ENCODE data around the gene BANP.
"Not testable (repeated sequence)": the region's sequence is repeated elsewhere in the genome, so short reads cannot be mapped to it uniquely, and the experiment has no call there.

The BANP gene

GRCh38 chr16:87973717-87974116 is 22.5 kb downstream of the BANP start:
- no peak for DNase-seq (ENCODE audit: low read depth)
- no peak for TF ChIP-seq CTCF (IDR thresholded peaks at IDR 0.05; ENCODE audit: control insufficient read depth, insufficient read depth, low read depth, low read length, missing control alignments)

GRCh38 chr16:87974178-87974577 is 22.9 kb downstream of the BANP start:
- H3K4me3 ChIP-seq (ENCODE audit: control insufficient read depth, low read depth, low read length): no peak overlapping the region
- TF ChIP-seq CTCF (IDR thresholded peaks at IDR 0.05; ENCODE audit: control insufficient read depth, insufficient read depth, low read depth, low read length, missing control alignments): no peak
- no peak for DNase-seq (ENCODE audit: low read depth)

More at GRCh38 chr16:87973717-87974116, 22.5 kb downstream of the BANP start:
- no peak overlapping the region for H3K4me3 ChIP-seq (ENCODE audit: control insufficient read depth, low read depth, low read length)

GRCh38 chr16:87976665-87977064 is 25.4 kb downstream of the BANP start:
- TF ChIP-seq CTCF (IDR thresholded peaks at IDR 0.05; ENCODE audit: control insufficient read depth, insufficient read depth, low read depth, low read length, missing control alignments): no peak
- no peak for DNase-seq (ENCODE audit: low read depth)
- H3K4me3 ChIP-seq (ENCODE audit: control insufficient read depth, low read depth, low read length): no peak overlapping the region

- no peak overlapping the region for H3K4me3 ChIP-seq (ENCODE audit: control insufficient read depth, low read depth, low read length)
- TF ChIP-seq CTCF (IDR thresholded peaks at IDR 0.05; ENCODE audit: control insufficient read depth, insufficient read depth, low read depth, low read length, missing control alignments): no peak
Observed at GRCh38 chr16:87978127-87978526, 26.9 kb downstream of the BANP start.

GRCh38 chr16:87979352-87979751 is 28.1 kb downstream of the BANP start:
- TF ChIP-seq CTCF (IDR thresholded peaks at IDR 0.05; ENCODE audit: control insufficient read depth, insufficient read depth, low read depth, low read length, missing control alignments): no peak
- DNase-seq (ENCODE audit: low read depth): no peak
- no peak overlapping the region for H3K4me3 ChIP-seq (ENCODE audit: control insufficient read depth, low read depth, low read length)

More at GRCh38 chr16:87978127-87978526, 26.9 kb downstream of the BANP start:
- DNase-seq (ENCODE audit: low read depth): no peak

- not testable (repeated sequence) for H3K4me3 ChIP-seq (ENCODE audit: control insufficient read depth, low read depth, low read length); DNase-seq (ENCODE audit: low read depth)
Observed at GRCh38 chr16:87979911-87980630, 28.8 kb downstream of the BANP start.

GRCh38 chr16:87981376-87981775 is 30.1 kb downstream of the BANP start:
- not testable (repeated sequence) for DNase-seq (ENCODE audit: low read depth); H3K4me3 ChIP-seq (ENCODE audit: control insufficient read depth, low read depth, low read length)

- no peak for DNase-seq (ENCODE audit: low read depth)
- TF ChIP-seq CTCF (IDR thresholded peaks at IDR 0.05; ENCODE audit: control insufficient read depth, insufficient read depth, low read depth, low read length, missing control alignments): no peak
- H3K4me3 ChIP-seq (ENCODE audit: control insufficient read depth, low read depth, low read length): no peak overlapping the region
Observed at GRCh38 chr16:87982581-87983041, 31.4 kb downstream of the BANP start.
